LNCAP (cell line): ENCODE data around the gene GABRD.

Experiments used
- TF ChIP-seq, protein P1 (sequence below): fragments of 450-650 bp; IDR thresholded peaks from 2 replicates; pipeline ENCODE4 v1.5.1; 2017; ENCODE audit warnings: mild to moderate bottlenecking

The GABRD gene, protein sequence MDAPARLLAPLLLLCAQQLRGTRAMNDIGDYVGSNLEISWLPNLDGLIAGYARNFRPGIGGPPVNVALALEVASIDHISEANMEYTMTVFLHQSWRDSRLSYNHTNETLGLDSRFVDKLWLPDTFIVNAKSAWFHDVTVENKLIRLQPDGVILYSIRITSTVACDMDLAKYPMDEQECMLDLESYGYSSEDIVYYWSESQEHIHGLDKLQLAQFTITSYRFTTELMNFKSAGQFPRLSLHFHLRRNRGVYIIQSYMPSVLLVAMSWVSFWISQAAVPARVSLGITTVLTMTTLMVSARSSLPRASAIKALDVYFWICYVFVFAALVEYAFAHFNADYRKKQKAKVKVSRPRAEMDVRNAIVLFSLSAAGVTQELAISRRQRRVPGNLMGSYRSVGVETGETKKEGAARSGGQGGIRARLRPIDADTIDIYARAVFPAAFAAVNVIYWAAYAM

DNA sequence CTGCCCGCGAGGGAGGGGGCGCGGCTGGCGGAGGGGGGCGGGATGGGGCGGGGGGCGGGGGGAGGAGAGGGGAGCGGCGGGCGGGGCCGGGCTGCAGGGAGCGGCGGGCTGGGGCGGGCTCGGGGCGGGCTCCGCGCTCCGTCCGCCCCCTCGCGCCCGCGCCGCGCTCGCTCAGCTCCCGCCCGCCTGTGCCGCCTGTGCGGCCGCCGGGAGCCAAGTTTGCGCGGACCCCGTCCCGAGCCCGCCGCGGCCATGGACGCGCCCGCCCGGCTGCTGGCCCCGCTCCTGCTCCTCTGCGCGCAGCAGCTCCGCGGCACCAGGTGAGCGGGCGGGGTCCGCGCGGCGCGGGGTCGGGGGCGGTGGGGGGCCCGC is at the start of gene GABRD:
Gene GABRD, plus strand, starts transcription at position 174 of the 372 bp plus-strand sequence. Its CDS starts 79 bp downstream, at position 253.
- TF ChIP-seq, protein P1, sequence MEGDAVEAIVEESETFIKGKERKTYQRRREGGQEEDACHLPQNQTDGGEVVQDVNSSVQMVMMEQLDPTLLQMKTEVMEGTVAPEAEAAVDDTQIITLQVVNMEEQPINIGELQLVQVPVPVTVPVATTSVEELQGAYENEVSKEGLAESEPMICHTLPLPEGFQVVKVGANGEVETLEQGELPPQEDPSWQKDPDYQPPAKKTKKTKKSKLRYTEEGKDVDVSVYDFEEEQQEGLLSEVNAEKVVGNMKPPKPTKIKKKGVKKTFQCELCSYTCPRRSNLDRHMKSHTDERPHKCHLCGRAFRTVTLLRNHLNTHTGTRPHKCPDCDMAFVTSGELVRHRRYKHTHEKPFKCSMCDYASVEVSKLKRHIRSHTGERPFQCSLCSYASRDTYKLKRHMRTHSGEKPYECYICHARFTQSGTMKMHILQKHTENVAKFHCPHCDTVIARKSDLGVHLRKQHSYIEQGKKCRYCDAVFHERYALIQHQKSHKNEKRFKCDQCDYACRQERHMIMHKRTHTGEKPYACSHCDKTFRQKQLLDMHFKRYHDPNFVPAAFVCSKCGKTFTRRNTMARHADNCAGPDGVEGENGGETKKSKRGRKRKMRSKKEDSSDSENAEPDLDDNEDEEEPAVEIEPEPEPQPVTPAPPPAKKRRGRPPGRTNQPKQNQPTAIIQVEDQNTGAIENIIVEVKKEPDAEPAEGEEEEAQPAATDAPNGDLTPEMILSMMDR: no peak

DNA sequence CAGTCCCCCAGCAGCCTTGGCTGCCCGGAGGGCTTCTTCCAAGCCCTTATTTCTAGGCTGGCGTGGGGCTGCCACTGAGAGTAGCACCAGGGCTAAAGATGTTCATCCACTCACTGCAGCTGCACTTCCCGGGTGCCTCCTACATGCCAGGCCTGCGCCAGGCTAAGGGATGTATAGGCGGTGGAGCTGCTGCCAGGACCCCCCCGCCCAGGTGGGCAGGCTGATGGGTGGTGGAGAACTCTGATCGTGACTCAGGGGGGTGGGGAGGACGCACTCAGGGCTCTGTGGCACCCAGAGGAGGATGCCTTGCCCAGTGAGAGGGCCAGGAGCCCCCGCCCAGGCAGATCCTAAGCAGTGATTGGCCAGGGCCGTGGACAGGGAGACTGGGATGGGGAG is 49.6 kb upstream of the GABRD start:
- TF ChIP-seq, protein P1: no peak

DNA sequence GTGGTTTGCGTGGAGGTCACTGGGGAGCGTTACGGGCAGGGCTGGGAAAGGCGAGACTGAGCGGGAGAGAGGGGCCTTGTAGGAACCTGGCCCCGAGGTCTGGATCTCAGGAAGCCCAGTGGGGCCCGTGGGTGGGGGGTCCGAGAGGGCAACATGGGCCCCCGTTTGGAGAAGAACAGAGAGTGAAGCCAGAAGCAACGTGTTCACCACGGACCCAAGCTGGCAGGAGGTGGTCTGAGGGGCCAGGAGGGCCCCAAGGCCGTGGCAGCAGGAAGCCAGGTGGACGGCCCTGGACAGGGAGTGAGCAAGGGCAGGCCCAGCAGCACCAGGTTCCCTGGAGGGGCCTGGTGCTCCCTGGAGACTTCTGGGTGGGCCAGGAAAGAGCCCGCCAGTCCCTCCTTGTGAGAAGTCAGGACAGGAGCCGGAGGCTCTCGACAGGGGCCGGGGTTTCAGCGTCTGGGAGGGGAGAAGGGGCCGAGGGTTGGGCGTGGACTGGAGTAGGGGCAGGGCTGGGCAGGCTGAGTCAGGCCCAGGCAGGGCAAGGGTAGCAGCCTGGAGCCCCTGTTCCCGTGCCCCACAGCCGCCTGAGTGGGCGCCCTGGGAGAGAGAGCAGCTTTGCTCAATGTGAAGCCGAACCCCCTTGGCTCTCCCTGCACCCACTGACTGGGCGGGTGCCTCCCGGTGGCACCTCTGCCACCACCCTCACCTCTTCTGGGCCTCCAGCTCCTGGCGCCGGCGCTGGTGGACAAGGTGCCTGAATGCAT is 49.0 kb upstream of the GABRD start:
- TF ChIP-seq, protein P1: no peak

DNA sequence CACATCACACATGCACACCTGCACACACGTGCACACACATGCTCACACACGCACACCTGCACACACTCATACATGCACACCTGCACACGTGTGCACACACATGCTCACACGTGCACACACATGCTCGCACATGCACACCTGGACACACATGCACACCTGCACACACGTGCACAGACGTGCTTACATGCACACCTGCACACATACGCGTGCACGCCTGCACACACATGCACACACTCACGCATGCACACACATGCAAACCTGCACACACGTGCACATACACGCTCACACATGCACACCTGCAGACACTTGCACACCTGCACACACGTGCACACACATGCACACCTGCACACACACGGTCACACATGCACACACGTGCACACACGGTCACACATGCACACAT is 48.1 kb upstream of the GABRD start:
- TF ChIP-seq, protein P1: no peak

DNA sequence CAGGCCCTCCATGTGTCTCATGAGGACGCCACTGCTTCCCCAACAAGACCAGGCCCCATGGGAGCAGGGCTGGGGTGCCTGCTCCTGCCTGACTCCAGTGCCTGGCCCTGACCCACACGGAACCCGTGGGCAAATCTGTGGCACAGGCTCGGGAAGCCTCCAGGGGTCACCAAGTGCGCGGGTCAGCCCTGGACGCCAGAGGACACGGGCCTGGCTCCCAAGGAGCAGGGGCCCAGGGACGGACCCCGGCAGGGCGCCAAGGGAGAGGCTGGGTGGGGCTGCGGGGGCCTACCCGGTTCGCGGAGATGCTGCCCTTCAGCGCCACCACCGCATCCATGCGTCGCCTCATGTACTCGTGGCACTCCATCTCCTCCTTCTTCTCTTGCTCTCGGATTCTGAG is 47.5 kb upstream of the GABRD start:
- TF ChIP-seq, protein P1: no peak

DNA sequence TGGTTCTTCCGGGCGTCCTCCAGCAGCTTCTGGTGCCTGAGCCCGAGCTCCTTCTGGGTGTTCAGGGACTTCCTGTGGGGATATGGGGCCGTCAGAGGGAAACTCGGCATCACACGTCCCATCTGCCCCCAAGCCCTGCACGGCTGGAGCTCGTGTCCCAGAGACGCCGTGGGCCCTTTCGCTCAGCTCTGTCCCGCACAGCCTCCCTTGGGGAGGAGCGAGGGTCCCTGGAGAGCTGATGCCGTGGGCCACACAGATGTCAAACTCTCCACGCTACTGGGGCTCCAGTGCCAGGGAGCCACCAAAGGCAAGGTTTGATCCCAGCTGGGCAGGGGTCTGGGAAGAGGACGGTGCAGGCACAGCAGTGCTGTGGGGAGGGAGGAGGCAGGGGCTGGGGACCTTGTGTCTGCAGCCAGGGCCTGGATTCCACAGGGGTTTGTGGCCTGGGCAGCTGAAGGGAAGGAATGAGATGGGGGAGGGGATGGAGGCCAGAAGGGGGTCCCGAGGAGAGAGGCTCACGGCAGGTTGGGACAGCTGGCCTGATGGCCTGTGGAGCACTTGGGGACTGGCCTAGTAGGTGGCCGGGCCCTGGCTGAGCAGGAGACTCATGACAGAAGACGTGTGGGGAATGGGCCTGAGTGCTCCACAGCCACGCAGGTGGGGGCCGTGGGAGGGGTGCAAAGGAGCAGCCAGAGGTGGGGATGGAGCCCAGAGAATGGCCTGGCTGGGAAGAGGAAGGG is 46.0 kb upstream of the GABRD start:
- TF ChIP-seq, protein P1: no peak
